Activated B cell treated with CpG ODN at 0.5 μM for 24 hours (primary cell): ENCODE measurements around the gene NFAM1. TPM values are rescaled to one million over a fixed set of nuclear protein-coding genes. Genes with fewer than 3 reads are reported as not detected.

Experiments
- ATAC-seq: fragments of 200-7000 bp; cut with Tn5 transposase; one replicate; pipeline ENCODE4 v1.10.0; 2021; ENCODE audit warnings: low read depth, mild to moderate bottlenecking, moderate library complexity
- CTCF ChIA-PET: fragments of 350-600 bp; sonication (Branson Sonifier 250); formaldehyde crosslinking; loops from one replicate; lab custom pipeline; 2021; ENCODE audit warnings: antibody characterized with exemption; lab: Charles Lee
- POLR2A ChIA-PET: fragments of 350-600 bp; sonication (Branson Sonifier 250); formaldehyde crosslinking; loops from one replicate; lab custom pipeline; 2021; ENCODE audit warnings: antibody characterized with exemption; lab: Charles Lee
- DNase-seq: peaks from one replicate; pipeline ENCODE4 v3.0.0; 2022
- H3K27ac Mint-ChIP-seq: one replicate; pipeline ENCODE4 v1.8.0; 2020; ENCODE audit warnings: mixed read lengths
- H3K27me3 Mint-ChIP-seq: one replicate; pipeline ENCODE4 v1.8.0; 2021; ENCODE audit warnings: mixed read lengths
- H3K36me3 Mint-ChIP-seq: one replicate; pipeline ENCODE4 v1.8.0; 2021; ENCODE audit warnings: low read depth, mixed read lengths
- H3K4me1 Mint-ChIP-seq: one replicate; pipeline ENCODE4 v1.8.0; 2021; ENCODE audit warnings: mixed read lengths
- H3K4me3 Mint-ChIP-seq: one replicate; pipeline ENCODE4 v1.8.0; 2020; ENCODE audit warnings: mild to moderate bottlenecking, mixed read lengths
- H3K9me3 Mint-ChIP-seq: one replicate; pipeline ENCODE4 v1.8.0; 2020; ENCODE audit warnings: mixed read lengths
- CTCF ChIP-seq: fragments of 200-600 bp; IDR thresholded peaks from one replicate; pipeline ENCODE4 v1.8.0; 2022; ENCODE audit warnings: antibody characterized with exemption, mild to moderate bottlenecking
- intact Hi-C: fragments of 100-400 bp; cut with micrococcal nuclease; formaldehyde crosslinking; loops from one replicate; pipeline ENCODE4 v1.15.1; 2024
- total RNA-seq: library from RNA; stranded (reverse); gene quantifications from 2 replicates; pipeline ENCODE4 v1.2.3, GENCODE V29; 2022

The NFAM1 gene
- total RNA-seq, 1 donor from 2014 or later: 0.18 TPM

GRCh38 chr22:42427167-42427566 is 5.0 kb downstream of the NFAM1 start:
- Mint-ChIP-seq H3K9me3 (no peaks in the 10 kb centered on the region), H3K36me3 (no peaks in the 10 kb centered on the region), H3K27ac (no peak overlapping the region), H3K4me3 (no peak overlapping the region), H3K27me3 (peaks cover 57% of the 10 kb centered on the region), H3K4me1 (peaks cover 5% of the 10 kb centered on the region)
- CTCF ChIA-PET: no interaction called here
- intact Hi-C loops: no loop called here
- no peak for TF ChIP-seq CTCF
- no peak for DNase-seq
- POLR2A ChIA-PET: no interaction called here
- no peak for ATAC-seq

GRCh38 chr22:42425989-42426355 is 6.2 kb downstream of the NFAM1 start:
- POLR2A ChIA-PET: no interaction called here
- DNase-seq: no peak
- Mint-ChIP-seq H3K9me3 (no peaks in the 10 kb centered on the region), H3K27me3 (peaks cover 56% of the 10 kb centered on the region), H3K4me3 (no peak overlapping the region), H3K4me1 (peaks cover 4% of the 10 kb centered on the region), H3K27ac (no peak overlapping the region), H3K36me3 (no peaks in the 10 kb centered on the region)
- no peak for TF ChIP-seq CTCF
- no peak for ATAC-seq
- CTCF ChIA-PET: no interaction called here
- intact Hi-C loops: no loop called here

DNA sequence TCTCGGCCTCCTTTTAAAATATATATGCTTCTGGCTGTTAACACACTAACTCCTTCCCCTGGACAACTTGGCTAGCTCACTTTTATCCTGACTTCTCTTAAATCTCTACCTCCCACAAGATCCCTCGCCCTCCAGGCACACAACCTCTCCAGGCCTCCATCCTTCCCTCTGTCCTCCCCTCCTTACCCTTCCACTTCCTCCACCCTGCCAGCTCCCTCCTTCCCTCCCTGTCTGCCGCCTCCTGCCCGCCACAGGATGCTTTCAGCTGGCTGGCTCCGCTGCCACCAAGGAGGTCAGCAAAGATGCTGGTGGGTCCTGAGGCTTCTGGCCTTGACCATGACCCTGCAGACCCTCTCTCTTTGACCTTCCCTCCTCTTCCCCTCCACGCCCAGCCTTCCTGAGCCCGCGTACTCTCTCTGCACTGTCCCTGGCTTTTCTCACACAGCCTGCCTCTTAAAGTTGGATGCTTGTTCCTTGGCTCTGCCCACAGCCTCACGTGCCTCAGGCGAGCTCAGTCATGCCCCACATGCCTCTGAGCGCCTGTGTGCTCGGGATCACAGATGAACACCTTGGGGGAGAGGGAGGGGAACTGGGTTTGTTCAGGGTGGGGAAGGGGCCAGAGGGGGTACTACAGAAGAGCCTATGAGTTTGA is 6.7 kb downstream of the NFAM1 start:
- no peak for ATAC-seq
- Mint-ChIP-seq H3K4me1 (peaks cover 9% of the 10 kb centered on the region), H3K36me3 (no peaks in the 10 kb centered on the region), H3K9me3 (no peaks in the 10 kb centered on the region), H3K27me3 (peaks cover 53% of the 10 kb centered on the region), H3K27ac (no peak overlapping the region), H3K4me3 (no peak overlapping the region)
- CTCF ChIA-PET: no interaction called here
- POLR2A ChIA-PET: no interaction called here
- no peak for DNase-seq
- no peak for TF ChIP-seq CTCF
- intact Hi-C loops: no loop called here

DNA sequence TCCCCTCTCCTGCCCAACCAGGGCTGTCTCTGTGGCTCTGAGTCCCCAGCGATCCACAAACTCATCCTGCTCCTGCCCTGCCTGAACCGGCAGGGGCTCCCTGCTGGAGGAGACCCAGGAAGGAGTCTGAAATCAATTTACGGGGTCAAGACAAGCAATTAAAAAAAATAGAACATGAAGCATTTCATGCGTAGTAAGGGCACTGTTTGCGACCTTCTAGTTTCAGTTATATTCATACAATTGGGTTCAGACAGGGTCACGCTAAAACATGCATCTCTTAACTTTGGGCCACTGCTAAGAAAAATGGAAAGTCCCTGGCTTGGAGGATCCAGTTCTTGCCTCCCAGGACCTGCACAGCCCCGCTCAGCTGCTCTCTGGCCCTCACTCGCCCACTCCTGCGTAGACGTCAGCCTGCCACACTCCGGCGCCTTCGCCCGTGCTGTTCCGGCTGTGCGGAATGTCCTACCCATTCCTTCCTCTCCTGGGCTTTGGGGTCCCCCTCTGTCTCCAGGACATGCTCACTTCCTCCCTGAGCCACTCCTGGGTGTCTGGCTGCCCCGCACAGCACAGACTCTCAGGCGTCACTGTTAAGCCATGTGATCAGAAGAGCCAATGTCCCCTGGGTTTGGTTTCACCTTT is 12.8 kb downstream of the NFAM1 start:
- no peaks in the 10 kb centered on the region for H3K36me3 Mint-ChIP-seq
- no peaks in the 10 kb centered on the region for H3K9me3 Mint-ChIP-seq
- peak overlapping the region; percentile 70 for H3K4me3 Mint-ChIP-seq
- intact Hi-C loops: no loop called here
- POLR2A ChIA-PET: interaction anchor here (0.6 kb wide), 2 partner anchors 71 to 613 kb away, joined by 3 read pairs; no protein-coding TSS in a partner anchor
- DNase-seq: no peak
- CTCF ChIA-PET: no interaction called here
- H3K4me1 Mint-ChIP-seq: peaks cover 17% of the 10 kb centered on the region
- peak; percentile 78 for ATAC-seq
- no peak for TF ChIP-seq CTCF
- H3K27me3 Mint-ChIP-seq: peaks cover 21% of the 10 kb centered on the region
- no peak overlapping the region for H3K27ac Mint-ChIP-seq

DNA sequence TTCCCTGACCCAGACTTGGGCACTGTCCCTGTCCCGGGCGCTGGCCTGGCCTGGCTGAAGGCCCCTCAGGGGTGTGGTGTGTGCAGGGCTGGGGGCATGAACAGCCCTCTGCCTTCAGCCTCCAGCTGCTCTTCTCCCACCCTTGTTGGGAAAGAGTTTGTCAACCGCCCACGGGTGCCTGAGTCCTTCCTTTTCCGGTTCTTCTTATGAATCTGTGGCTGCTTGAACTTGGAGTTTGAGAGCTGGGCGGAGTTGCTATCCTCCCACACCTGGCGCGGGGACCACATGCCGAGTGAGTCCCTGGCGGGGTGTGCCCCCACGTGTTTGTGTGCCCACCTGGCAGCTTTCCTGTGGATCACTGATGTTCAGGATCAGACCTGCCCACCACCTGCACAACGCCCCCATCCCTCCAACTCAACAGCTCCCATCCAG is 13.4 kb downstream of the NFAM1 start:
- no peak overlapping the region for H3K27ac Mint-ChIP-seq
- no peak overlapping the region for H3K4me3 Mint-ChIP-seq
- peaks cover 21% of the 10 kb centered on the region for H3K27me3 Mint-ChIP-seq
- peaks cover 17% of the 10 kb centered on the region for H3K4me1 Mint-ChIP-seq
- no peaks in the 10 kb centered on the region for H3K36me3 Mint-ChIP-seq
- no peak for TF ChIP-seq CTCF
- POLR2A ChIA-PET: interaction anchor here (0.6 kb wide), 1 partner anchor 70 kb away, joined by 3 read pairs; no protein-coding TSS in a partner anchor
- no peaks in the 10 kb centered on the region for H3K9me3 Mint-ChIP-seq
- intact Hi-C loops: no loop called here
- DNase-seq: no peak
- CTCF ChIA-PET: no interaction called here
- ATAC-seq: no peak
